HEK293T (cell line): Measurements from ENCODE around the gene ADSS1.

Experiments used
- BHLHE40 ChIP-seq: fragments of 450-650 bp; IDR thresholded peaks from 2 replicates; pipeline ENCODE4 v1.6.1; 2016; ENCODE audit warnings: mild to moderate bottlenecking, moderate library complexity, borderline replicate concordance
- ELF4 ChIP-seq: fragments of 450-650 bp; IDR thresholded peaks from 2 replicates; pipeline ENCODE4 v1.6.1; 2017; ENCODE audit warnings: antibody characterized with exemption
- FOXM1 ChIP-seq: fragments of 450-650 bp; IDR thresholded peaks from 2 replicates; pipeline ENCODE4 v1.6.1; 2017; ENCODE audit warnings: mild to moderate bottlenecking, borderline replicate concordance
- HDGF ChIP-seq: fragments of 450-650 bp; IDR thresholded peaks from 2 replicates; pipeline ENCODE4 v1.6.1; 2017; ENCODE audit warnings: antibody characterized with exemption, borderline replicate concordance
- LEF1 ChIP-seq: fragments of 450-650 bp; IDR thresholded peaks from 2 replicates; pipeline ENCODE4 v1.6.1; 2017; ENCODE audit warnings: mild to moderate bottlenecking, borderline replicate concordance
- SP1 ChIP-seq: fragments of 450-650 bp; IDR thresholded peaks from 2 replicates; pipeline ENCODE4 v1.6.1; 2017
- SUZ12 ChIP-seq: fragments of 450-650 bp; IDR thresholded peaks from 2 replicates; pipeline ENCODE4 v1.6.1; 2016; ENCODE audit warnings: mild to moderate bottlenecking
- TARDBP ChIP-seq: fragments of 450-650 bp; IDR thresholded peaks from 2 replicates; pipeline ENCODE4 v1.6.1; 2016
- ZNF384 ChIP-seq: fragments of 450-650 bp; IDR thresholded peaks from 2 replicates; pipeline ENCODE4 v1.6.1; 2016
- TF ChIP-seq, protein P1 (sequence below): fragments of 450-650 bp; IDR thresholded peaks from 2 replicates; pipeline ENCODE4 v1.6.1; 2016

DNA sequence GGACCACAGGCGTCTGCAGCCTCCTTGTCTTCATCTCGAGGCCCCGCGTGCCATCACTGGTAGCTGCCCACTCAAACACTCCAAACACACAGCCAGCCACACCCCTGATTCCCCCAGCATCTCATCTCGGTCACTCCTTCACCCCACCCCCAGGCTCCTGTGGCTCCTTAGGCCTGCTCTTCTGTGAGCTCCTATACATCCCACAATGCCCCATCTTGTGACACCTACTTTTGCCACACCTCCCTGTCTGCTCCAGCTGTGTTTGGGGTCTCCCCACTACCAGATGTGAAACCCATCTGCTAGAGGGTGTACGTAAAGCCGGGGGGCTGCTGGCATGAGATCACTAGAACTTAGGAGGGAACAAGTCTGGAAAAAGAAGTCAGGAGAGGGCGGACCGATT, 67.4 kb downstream of the ADSS1 start:
- TF ChIP-seq ZNF384 (no peak), BHLHE40 (no peak), ELF4 (no peak), HDGF (no peak), FOXM1 (no peak), TARDBP (no peak), SP1 (no peak), SUZ12 (no peak), LEF1 (no peak)
- TF ChIP-seq, protein P1, sequence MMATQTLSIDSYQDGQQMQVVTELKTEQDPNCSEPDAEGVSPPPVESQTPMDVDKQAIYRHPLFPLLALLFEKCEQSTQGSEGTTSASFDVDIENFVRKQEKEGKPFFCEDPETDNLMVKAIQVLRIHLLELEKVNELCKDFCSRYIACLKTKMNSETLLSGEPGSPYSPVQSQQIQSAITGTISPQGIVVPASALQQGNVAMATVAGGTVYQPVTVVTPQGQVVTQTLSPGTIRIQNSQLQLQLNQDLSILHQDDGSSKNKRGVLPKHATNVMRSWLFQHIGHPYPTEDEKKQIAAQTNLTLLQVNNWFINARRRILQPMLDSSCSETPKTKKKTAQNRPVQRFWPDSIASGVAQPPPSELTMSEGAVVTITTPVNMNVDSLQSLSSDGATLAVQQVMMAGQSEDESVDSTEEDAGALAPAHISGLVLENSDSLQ, result no peak
